IMR-90 (cell line): ENCODE data around the gene OSBPL2. TPM values are rescaled to one million over a fixed set of nuclear protein-coding genes. Genes with fewer than 3 reads are reported as not detected.

Source experiments
- ATAC-seq: fragments of 200-7000 bp; cut with Tn5 transposase; 2 replicates; pipeline ENCODE4 v1.9.1; 2020; ENCODE audit warnings: low read depth, mild to moderate bottlenecking, moderate library complexity
- BruUV-seq: library from RNA; stranded (reverse); fragments of 400-500 nt; replicated peaks from 2 replicates; lab custom pipeline; 2021; lab: Mats Ljungman, UMichigan
- CTCF ChIA-PET: fragments of 300-600 bp; formaldehyde crosslinking; extraction: SDS; loops from one replicate; lab custom pipeline; 2021; ENCODE audit warnings: antibody characterized with exemption; lab: Yijun Ruan, JAX
- POLR2A ChIA-PET: fragments of 300-600 bp; sonication (Branson Sonifier 250); formaldehyde crosslinking; loops from one replicate; lab custom pipeline; 2022; ENCODE audit warnings: antibody characterized with exemption; ENCODE audit not compliant: unreplicated experiment; lab: Charles Lee
- DNase-seq: peaks from one replicate; pipeline ENCODE4 v3.0.0; 2013
- H2AFZ ChIP-seq: replicated peaks from 2 replicates; pipeline ENCODE3; 2013; ENCODE audit warnings: low read length, mild to moderate bottlenecking; ENCODE audit not compliant: poor library complexity
- H2AK5ac ChIP-seq: 2 replicates; pipeline ENCODE4 v1.6.1; 2013; ENCODE audit warnings: low read depth, low read length, inconsistent platforms
- H2AK9ac ChIP-seq: replicated peaks from 2 replicates; pipeline ENCODE3; 2013; ENCODE audit warnings: mild to moderate bottlenecking, low read depth, low read length, moderate library complexity; ENCODE audit not compliant: poor library complexity
- H2BK120ac ChIP-seq: 2 replicates; pipeline ENCODE4 v1.6.1; 2013; ENCODE audit warnings: low read depth, low read length, inconsistent platforms
- H2BK15ac ChIP-seq: 3 replicates; pipeline ENCODE4 v1.6.1; 2013; ENCODE audit warnings: low read depth, low read length, inconsistent platforms
- H2BK20ac ChIP-seq: 2 replicates; pipeline ENCODE4 v1.6.1; 2013; ENCODE audit warnings: low read depth, mild to moderate bottlenecking, inconsistent platforms, low read length, moderate library complexity
- H2BK5ac ChIP-seq: 2 replicates; pipeline ENCODE4 v1.6.1; 2013; ENCODE audit warnings: mild to moderate bottlenecking, low read depth, low read length, inconsistent platforms; ENCODE audit not compliant: poor library complexity, severe bottlenecking
- H3K14ac ChIP-seq: replicated peaks from 2 replicates; pipeline ENCODE4 v1.6.1; 2013; ENCODE audit warnings: low read depth, low read length, inconsistent platforms
- H3K18ac ChIP-seq: 2 replicates; pipeline ENCODE4 v1.6.1; 2013; ENCODE audit warnings: low read depth, low read length, control low read depth
- H3K23ac ChIP-seq: 2 replicates; pipeline ENCODE4 v1.6.1; 2013; ENCODE audit warnings: low read depth, low read length, inconsistent platforms
- H3K27ac ChIP-seq: 2 replicates; pipeline ENCODE4 v1.5.1; 2013; ENCODE audit warnings: mild to moderate bottlenecking, control low read depth, low read length; ENCODE audit not compliant: insufficient read depth
- H3K27me3 ChIP-seq: 2 replicates; pipeline ENCODE4 v1.6.1; 2013; ENCODE audit warnings: low read length; ENCODE audit not compliant: control insufficient read depth, insufficient read depth
- H3K36me3 ChIP-seq: 2 replicates; pipeline ENCODE4 v1.6.1; 2013; ENCODE audit warnings: low read length, mixed read lengths; ENCODE audit not compliant: control insufficient read depth, insufficient read depth
- H3K4ac ChIP-seq: 2 replicates; pipeline ENCODE4 v1.6.1; 2013; ENCODE audit warnings: low read depth, low read length, inconsistent platforms
- H3K4me1 ChIP-seq: 2 replicates; pipeline ENCODE4 v1.6.1; 2013; ENCODE audit warnings: low read length, mixed read lengths; ENCODE audit not compliant: control insufficient read depth, insufficient read depth
- H3K4me2 ChIP-seq: 2 replicates; pipeline ENCODE4 v1.6.1; 2013; ENCODE audit warnings: low read depth, mild to moderate bottlenecking, control low read depth, low read length, moderate library complexity
- H3K4me3 ChIP-seq: 2 replicates; pipeline ENCODE4 v1.5.1; 2013; ENCODE audit warnings: low read depth, mild to moderate bottlenecking, control low read depth, low read length, moderate library complexity; ENCODE audit not compliant: insufficient read depth
- H3K56ac ChIP-seq: 2 replicates; pipeline ENCODE4 v1.6.1; 2013; ENCODE audit warnings: low read length, inconsistent platforms; ENCODE audit not compliant: insufficient read depth; ENCODE audit errors: extremely low read depth
- H3K79me1 ChIP-seq, 2 experiments: 2 replicates each; pipeline ENCODE4 v1.6.1; 2013; ENCODE audit warnings: low read length in 2 of 2, inconsistent platforms in 1 of 2, low read depth in 1 of 2
- H3K9ac ChIP-seq: 2 replicates; pipeline ENCODE4 v1.6.1; 2013; ENCODE audit warnings: low read depth, low read length, control low read depth
- H3K9me1 ChIP-seq: 2 replicates; pipeline ENCODE4 v1.6.1; 2013; ENCODE audit warnings: low read length, inconsistent platforms; ENCODE audit not compliant: insufficient read depth
- H3K9me3 ChIP-seq: 2 replicates; pipeline ENCODE4 v1.6.1; 2013; ENCODE audit warnings: low read length; ENCODE audit not compliant: control insufficient read depth, insufficient read depth
- H4K20me1 ChIP-seq: 2 replicates; pipeline ENCODE4 v1.6.1; 2013; ENCODE audit warnings: low read length, inconsistent platforms; ENCODE audit not compliant: insufficient read depth
- H4K5ac ChIP-seq: 2 replicates; pipeline ENCODE4 v1.6.1; 2013; ENCODE audit warnings: mild to moderate bottlenecking, low read depth, low read length, control low read depth
- H4K8ac ChIP-seq, 2 experiments: 2 replicates each; pipeline ENCODE4 v1.6.1; 2013; ENCODE audit warnings: low read depth in 2 of 2, low read length in 2 of 2, control low read depth in 1 of 2, inconsistent platforms in 1 of 2
- H4K91ac ChIP-seq: 2 replicates; pipeline ENCODE4 v1.6.1; 2013; ENCODE audit warnings: low read depth, low read length, inconsistent platforms; ENCODE audit not compliant: insufficient read depth
- CEBPB ChIP-seq: IDR thresholded peaks from 2 replicates; pipeline ENCODE4 v1.6.1; 2012; ENCODE audit warnings: low read depth, low read length, improper control_type of control experiment
- MAFK ChIP-seq: IDR thresholded peaks from 2 replicates; pipeline ENCODE4 v1.6.1; 2012; ENCODE audit warnings: low read depth, low read length, improper control_type of control experiment
- MAZ ChIP-seq: IDR thresholded peaks from 2 replicates; pipeline ENCODE4 v1.6.1; 2012; ENCODE audit warnings: low read depth, mild to moderate bottlenecking, low read length, improper control_type of control experiment, moderate library complexity, borderline replicate concordance
- RFX5 ChIP-seq: IDR thresholded peaks from 2 replicates; pipeline ENCODE4 v1.8.0; 2012; ENCODE audit warnings: low read depth, mild to moderate bottlenecking, low read length, moderate library complexity
- WGBS, 2 experiments: methylation state at CpG; one replicate each; pipeline versions ENCODE4 v1.1.5 to v1.1.7; 2013; ENCODE audit warnings: missing lambda C conversion rate in 2 of 2; ENCODE audit not compliant: insufficient read length in 1 of 2; ENCODE audit errors: extremely low coverage in 2 of 2; 5-methylcytosine and 5-hydroxymethylcytosine counted together
- dilution Hi-C: fragments of 300-500 bp; cut with HindIII; formaldehyde crosslinking; loops from one replicate; pipeline ENCODE4 v1.14.3; 2018; ENCODE audit warnings: low sequenced_read_pairs; ENCODE audit not compliant: unreplicated experiment
- in situ Hi-C: fragments of 300-500 bp; cut with MboI; formaldehyde crosslinking; loops from 3 replicates; pipeline ENCODE4 v1.14.3; 2019; ENCODE audit warnings: low sequenced_read_pairs, inconsistent platforms, mixed read lengths
- intact Hi-C: fragments of 100-400 bp; cut with micrococcal nuclease; formaldehyde crosslinking; loops from 2 replicates; pipeline ENCODE4 v1.10.0; 2022
- polyA plus RNA-seq, 3 experiments: library from polyadenylated mRNA; depleted of rRNA; stranded (reverse); fragments of >200 nt; gene quantifications; 2 replicates each; pipeline ENCODE4 v1.2.3, GENCODE V29; 2012; ENCODE audit warnings: low replicate concordance in 1 of 3
- total RNA-seq: library from RNA; depleted of rRNA; stranded (reverse); fragments of >200 nt; gene quantifications from 2 replicates; pipeline ENCODE4 v1.2.3, GENCODE V29; 2012
- TF ChIP-seq, protein P1 (sequence below): conservative IDR thresholded peaks from 2 replicates; pipeline ENCODE4 v1.5.1; 2012; ENCODE audit warnings: mild to moderate bottlenecking, low read depth, low read length, improper control_type of control experiment
- TF ChIP-seq, protein P2 (sequence below): fragments of 150-350 bp; IDR thresholded peaks from 2 replicates; pipeline ENCODE4 v1.6.1; 2017; ENCODE audit warnings: mild to moderate bottlenecking, antibody characterized with exemption, low read length, low read depth
- TF ChIP-seq, protein P3 (sequence below): fragments of 150-350 bp; IDR thresholded peaks from 2 replicates; pipeline ENCODE4 v1.6.1; 2016; ENCODE audit warnings: low read depth, mild to moderate bottlenecking, low read length, moderate library complexity, borderline replicate concordance

The OSBPL2 gene
- total and polyA plus RNA-seq, 2 of the 4 experiments (the other 2 are of a cell fraction): 19.3 to 27.6 TPM

DNA sequence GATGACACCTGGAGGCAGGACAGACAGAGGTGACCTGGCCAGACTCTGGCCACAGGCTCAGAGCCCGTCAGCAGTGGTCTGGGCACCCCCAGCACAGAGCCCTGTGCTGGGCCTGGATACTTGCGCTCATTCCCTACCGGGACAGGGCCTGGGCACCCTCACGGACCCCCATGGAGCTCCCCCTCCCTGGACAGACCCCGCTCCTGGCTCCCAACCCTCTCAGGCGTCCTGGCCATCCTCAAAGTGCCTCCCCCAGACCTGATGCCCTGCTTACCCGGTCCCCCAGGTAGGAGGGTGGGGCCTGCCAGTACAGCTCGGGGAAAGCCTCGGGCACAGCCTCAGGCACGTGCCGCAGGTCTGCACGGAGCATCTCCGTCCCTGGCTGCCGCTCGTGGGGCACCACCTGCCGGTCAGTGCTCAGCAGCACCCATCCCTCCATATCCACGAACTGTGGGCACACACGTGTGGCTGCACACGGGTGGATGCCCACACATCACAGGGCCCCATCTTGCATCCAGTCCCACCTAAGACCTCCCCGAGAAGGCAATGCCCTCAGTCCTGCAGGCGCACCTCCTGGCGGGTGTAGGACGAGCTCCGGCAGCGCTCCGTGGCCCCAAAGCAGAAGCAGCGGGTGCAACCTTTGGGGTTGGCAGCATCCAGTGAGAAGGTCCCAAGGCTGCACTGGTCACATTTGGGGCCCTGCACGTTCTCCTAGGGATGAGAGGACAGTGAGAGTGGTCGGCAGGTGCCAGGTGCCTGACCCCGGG, 88.8 kb downstream of the OSBPL2 start:
- CTCF ChIA-PET: no interaction called here
- no peak overlapping the region for H3K18ac ChIP-seq
- no peak overlapping the region for H2BK5ac ChIP-seq
- WGBS, 2 experiments: 81% methylated on average over 7 of the region's 30 CpGs; no CpG with 5 or more reads in 1 of the 2 experiments
- no peak overlapping the region for H2AK9ac ChIP-seq
- H3K14ac ChIP-seq: no peak overlapping the region
- no peaks in the 10 kb centered on the region for H3K9me1 ChIP-seq
- TF ChIP-seq, protein P1, sequence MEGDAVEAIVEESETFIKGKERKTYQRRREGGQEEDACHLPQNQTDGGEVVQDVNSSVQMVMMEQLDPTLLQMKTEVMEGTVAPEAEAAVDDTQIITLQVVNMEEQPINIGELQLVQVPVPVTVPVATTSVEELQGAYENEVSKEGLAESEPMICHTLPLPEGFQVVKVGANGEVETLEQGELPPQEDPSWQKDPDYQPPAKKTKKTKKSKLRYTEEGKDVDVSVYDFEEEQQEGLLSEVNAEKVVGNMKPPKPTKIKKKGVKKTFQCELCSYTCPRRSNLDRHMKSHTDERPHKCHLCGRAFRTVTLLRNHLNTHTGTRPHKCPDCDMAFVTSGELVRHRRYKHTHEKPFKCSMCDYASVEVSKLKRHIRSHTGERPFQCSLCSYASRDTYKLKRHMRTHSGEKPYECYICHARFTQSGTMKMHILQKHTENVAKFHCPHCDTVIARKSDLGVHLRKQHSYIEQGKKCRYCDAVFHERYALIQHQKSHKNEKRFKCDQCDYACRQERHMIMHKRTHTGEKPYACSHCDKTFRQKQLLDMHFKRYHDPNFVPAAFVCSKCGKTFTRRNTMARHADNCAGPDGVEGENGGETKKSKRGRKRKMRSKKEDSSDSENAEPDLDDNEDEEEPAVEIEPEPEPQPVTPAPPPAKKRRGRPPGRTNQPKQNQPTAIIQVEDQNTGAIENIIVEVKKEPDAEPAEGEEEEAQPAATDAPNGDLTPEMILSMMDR: no peak
- TF ChIP-seq MAFK: no peak
- TF ChIP-seq, protein P2, sequence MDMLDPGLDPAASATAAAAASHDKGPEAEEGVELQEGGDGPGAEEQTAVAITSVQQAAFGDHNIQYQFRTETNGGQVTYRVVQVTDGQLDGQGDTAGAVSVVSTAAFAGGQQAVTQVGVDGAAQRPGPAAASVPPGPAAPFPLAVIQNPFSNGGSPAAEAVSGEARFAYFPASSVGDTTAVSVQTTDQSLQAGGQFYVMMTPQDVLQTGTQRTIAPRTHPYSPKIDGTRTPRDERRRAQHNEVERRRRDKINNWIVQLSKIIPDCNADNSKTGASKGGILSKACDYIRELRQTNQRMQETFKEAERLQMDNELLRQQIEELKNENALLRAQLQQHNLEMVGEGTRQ: no peak
- TF ChIP-seq, protein P3, sequence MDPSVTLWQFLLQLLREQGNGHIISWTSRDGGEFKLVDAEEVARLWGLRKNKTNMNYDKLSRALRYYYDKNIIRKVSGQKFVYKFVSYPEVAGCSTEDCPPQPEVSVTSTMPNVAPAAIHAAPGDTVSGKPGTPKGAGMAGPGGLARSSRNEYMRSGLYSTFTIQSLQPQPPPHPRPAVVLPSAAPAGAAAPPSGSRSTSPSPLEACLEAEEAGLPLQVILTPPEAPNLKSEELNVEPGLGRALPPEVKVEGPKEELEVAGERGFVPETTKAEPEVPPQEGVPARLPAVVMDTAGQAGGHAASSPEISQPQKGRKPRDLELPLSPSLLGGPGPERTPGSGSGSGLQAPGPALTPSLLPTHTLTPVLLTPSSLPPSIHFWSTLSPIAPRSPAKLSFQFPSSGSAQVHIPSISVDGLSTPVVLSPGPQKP: no peak
- TF ChIP-seq RFX5: no peak
- no peak for TF ChIP-seq MAZ
- TF ChIP-seq CEBPB: no peak
- POLR2A ChIA-PET: no interaction called here
- H3K36me3 ChIP-seq: peaks cover 56% of the 10 kb centered on the region
- no peak overlapping the region for H3K56ac ChIP-seq
- H3K27me3 ChIP-seq: no peaks in the 10 kb centered on the region
- no peak overlapping the region for H3K4me3 ChIP-seq
- no peak overlapping the region for H2BK20ac ChIP-seq
- H4K5ac ChIP-seq: no peak overlapping the region
- no peak for DNase-seq
- H3K4ac ChIP-seq: no peak overlapping the region
- H3K27ac ChIP-seq: no peak overlapping the region
- H2AK5ac ChIP-seq: no peak overlapping the region
- no peaks in the 10 kb centered on the region for H3K79me1 ChIP-seq
- no peak for ATAC-seq
- intact Hi-C loops (no loop called here), dilution Hi-C loops (no loop called here), in situ Hi-C loops (no loop called here)
- no peaks in the 10 kb centered on the region for H3K4me1 ChIP-seq
- H4K20me1 ChIP-seq: no peaks in the 10 kb centered on the region
- no peak overlapping the region for H3K4me2 ChIP-seq
- no TSS peak for BruUV-seq
- no peak overlapping the region for H4K8ac ChIP-seq
- no peak overlapping the region for H4K91ac ChIP-seq
- H2BK120ac ChIP-seq: no peak overlapping the region
- H3K9ac ChIP-seq: no peak overlapping the region
- no peak overlapping the region for H2AFZ ChIP-seq
- no peak overlapping the region for H2BK15ac ChIP-seq
- no peaks in the 10 kb centered on the region for H3K9me3 ChIP-seq
- H3K23ac ChIP-seq: no peak overlapping the region
